DOHH2 (cell line): ENCODE measurements around the gene RASGRP1.

Source experiments
- H3F3A ChIP-seq: fragments of 200-600 bp; sonication (generic), shearing (Covaris generic); 2 replicates; pipeline ENCODE4 v1.6.0; 2016; ENCODE audit warnings: antibody characterized with exemption, mild to moderate bottlenecking; ENCODE audit not compliant: control insufficient read depth, insufficient read depth
- H3K27ac ChIP-seq: fragments of 200-600 bp; sonication (generic); 2 replicates; pipeline ENCODE4 v1.5.1; 2014; ENCODE audit warnings: low read depth, mild to moderate bottlenecking, low read length, moderate library complexity
- H3K27me3 ChIP-seq: fragments of 200-600 bp; sonication (generic); 2 replicates; pipeline ENCODE4 v1.6.1; 2014; ENCODE audit warnings: mild to moderate bottlenecking, low read length, mixed read lengths; ENCODE audit not compliant: control insufficient read depth
- H3K36me3 ChIP-seq: fragments of 200-600 bp; sonication (generic); 2 replicates; pipeline ENCODE4 v1.6.1; 2014; ENCODE audit warnings: mild to moderate bottlenecking, low read length, moderate library complexity, mixed read lengths; ENCODE audit not compliant: control insufficient read depth
- H3K4me1 ChIP-seq: fragments of 200-600 bp; sonication (generic); 2 replicates; pipeline ENCODE4 v1.6.1; 2014; ENCODE audit warnings: mild to moderate bottlenecking, low read length, mixed read lengths; ENCODE audit not compliant: control insufficient read depth
- H3K4me2 ChIP-seq: fragments of 200-600 bp; sonication (generic); 2 replicates; pipeline ENCODE4 v1.6.0; 2014; ENCODE audit warnings: mild to moderate bottlenecking, low read length, moderate library complexity
- H3K4me3 ChIP-seq: fragments of 200-600 bp; sonication (generic); 2 replicates; pipeline ENCODE4 v1.5.1; 2014; ENCODE audit warnings: mild to moderate bottlenecking, low read length, mixed read lengths
- H3K79me2 ChIP-seq: fragments of 200-600 bp; sonication (generic); 2 replicates; pipeline ENCODE4 v1.6.1; 2014; ENCODE audit warnings: mild to moderate bottlenecking, low read length, mixed read lengths; ENCODE audit not compliant: control insufficient read depth
- H3K9me2 ChIP-seq: fragments of 200-600 bp; sonication (generic); replicated peaks from 2 replicates; pipeline ENCODE4 v1.6.1; 2014; ENCODE audit warnings: mild to moderate bottlenecking, low read length, mixed read lengths; ENCODE audit not compliant: control insufficient read depth
- H3K9me3 ChIP-seq: fragments of 200-600 bp; sonication (generic); 2 replicates; pipeline ENCODE4 v1.6.1; 2014; ENCODE audit warnings: antibody characterized with exemption, low read length, mixed read lengths; ENCODE audit not compliant: control insufficient read depth, insufficient read depth
- H4K20me1 ChIP-seq: fragments of 200-600 bp; sonication (generic); 2 replicates; pipeline ENCODE4 v1.6.0; 2014; ENCODE audit warnings: low read depth, mild to moderate bottlenecking, antibody characterized with exemption, low read length, moderate library complexity; ENCODE audit not compliant: control insufficient read depth, insufficient read depth
- CTCF ChIP-seq: fragments of 200-600 bp; sonication (generic); IDR thresholded peaks from one replicate; pipeline ENCODE4 v1.5.1; 2014; ENCODE audit warnings: antibody characterized with exemption, mild to moderate bottlenecking, low read depth, low read length; ENCODE audit not compliant: poor library complexity, severe bottlenecking
- EZH2phosphoT487 ChIP-seq: fragments of 200-600 bp; sonication (generic); IDR thresholded peaks from 2 replicates; pipeline ENCODE4 v1.6.1; 2017; ENCODE audit warnings: borderline replicate concordance, mild to moderate bottlenecking, antibody characterized with exemption, low read length, moderate library complexity, mixed read lengths

Gene RASGRP1

GRCh38 chr15:38499651-38500050, 65.0 kb downstream of the RASGRP1 start:
- Histone ChIP-seq H3K9me2 (no peaks in the 10 kb centered on the region), H3K4me2 (no peak overlapping the region), H3K27me3 (no peaks in the 10 kb centered on the region), H3K9me3 (no peaks in the 10 kb centered on the region), H3F3A (no peaks in the 10 kb centered on the region), H3K27ac (no peak overlapping the region), H3K4me3 (no peak overlapping the region), H3K79me2 (no peaks in the 10 kb centered on the region), H3K36me3 (no peaks in the 10 kb centered on the region), H4K20me1 (no peaks in the 10 kb centered on the region), H3K4me1 (no peaks in the 10 kb centered on the region)
- TF ChIP-seq EZH2phosphoT487: no peak
- no peak for TF ChIP-seq CTCF

GRCh38 chr15:38496151-38496550, 68.5 kb downstream of the RASGRP1 start:
- Histone ChIP-seq H3K9me3 (no peaks in the 10 kb centered on the region), H3K4me3 (no peak overlapping the region), H3K4me1 (no peaks in the 10 kb centered on the region), H3K27me3 (no peaks in the 10 kb centered on the region), H3K27ac (no peak overlapping the region), H4K20me1 (no peaks in the 10 kb centered on the region), H3K79me2 (no peaks in the 10 kb centered on the region), H3F3A (no peaks in the 10 kb centered on the region), H3K9me2 (no peaks in the 10 kb centered on the region), H3K4me2 (no peak overlapping the region), H3K36me3 (no peaks in the 10 kb centered on the region)
- TF ChIP-seq CTCF (no peak), EZH2phosphoT487 (no peak)

DNA sequence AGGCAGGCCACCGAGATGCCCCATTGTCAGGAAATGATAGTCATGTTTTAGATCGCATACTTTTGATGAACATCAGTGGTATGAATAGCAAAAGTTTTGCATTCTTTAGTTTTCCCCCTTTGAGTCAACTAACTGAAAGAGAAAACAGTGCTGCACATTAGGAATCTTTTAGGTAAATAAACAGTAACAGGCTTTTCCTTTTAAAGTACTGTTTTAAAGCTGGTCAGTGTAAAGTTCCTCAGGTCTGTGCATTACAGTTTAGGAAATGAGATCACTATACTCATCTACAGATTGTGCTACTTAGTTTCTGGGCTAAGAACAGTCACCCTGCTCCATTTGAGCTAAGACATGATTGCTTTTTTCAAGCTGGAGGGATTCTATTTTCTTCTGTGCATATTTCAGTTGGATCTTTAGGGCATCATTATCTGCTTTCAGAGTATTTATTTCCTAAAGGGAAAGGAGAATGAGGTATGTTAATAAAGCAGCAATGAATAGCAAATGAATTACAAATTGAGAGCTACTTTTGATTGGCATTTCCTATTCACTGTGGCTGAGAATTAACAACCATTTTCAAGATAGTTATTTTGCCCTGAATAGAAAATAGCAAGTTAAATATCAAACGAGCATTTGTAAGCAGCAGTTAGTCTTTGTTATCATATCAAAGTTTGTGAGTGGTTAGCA, 74.2 kb downstream of the RASGRP1 start:
- H3K27ac ChIP-seq: no peak overlapping the region
- H4K20me1 ChIP-seq: no peaks in the 10 kb centered on the region
- H3F3A ChIP-seq: no peaks in the 10 kb centered on the region
- H3K4me2 ChIP-seq: no peak overlapping the region
- no peaks in the 10 kb centered on the region for H3K4me1 ChIP-seq
- no peaks in the 10 kb centered on the region for H3K9me3 ChIP-seq
- TF ChIP-seq EZH2phosphoT487 (no peak), CTCF (no peak)
- H3K36me3 ChIP-seq: no peaks in the 10 kb centered on the region
- no peak overlapping the region for H3K4me3 ChIP-seq
- H3K9me2 ChIP-seq: no peaks in the 10 kb centered on the region
- H3K79me2 ChIP-seq: no peaks in the 10 kb centered on the region
- no peaks in the 10 kb centered on the region for H3K27me3 ChIP-seq
